GM18873 (cell line): ENCODE data around the gene HOXD10.

Source experiments
- ATAC-seq: cut with Tn5 transposase; IDR thresholded peaks from one replicate; pipeline ENCODE4 v1.9.1; 2021; ENCODE audit warnings: mild to moderate bottlenecking, moderate library complexity, moderate number of reproducible peaks; ENCODE audit not compliant: unreplicated experiment, low FRiP score

HOXD10 gene

DNA sequence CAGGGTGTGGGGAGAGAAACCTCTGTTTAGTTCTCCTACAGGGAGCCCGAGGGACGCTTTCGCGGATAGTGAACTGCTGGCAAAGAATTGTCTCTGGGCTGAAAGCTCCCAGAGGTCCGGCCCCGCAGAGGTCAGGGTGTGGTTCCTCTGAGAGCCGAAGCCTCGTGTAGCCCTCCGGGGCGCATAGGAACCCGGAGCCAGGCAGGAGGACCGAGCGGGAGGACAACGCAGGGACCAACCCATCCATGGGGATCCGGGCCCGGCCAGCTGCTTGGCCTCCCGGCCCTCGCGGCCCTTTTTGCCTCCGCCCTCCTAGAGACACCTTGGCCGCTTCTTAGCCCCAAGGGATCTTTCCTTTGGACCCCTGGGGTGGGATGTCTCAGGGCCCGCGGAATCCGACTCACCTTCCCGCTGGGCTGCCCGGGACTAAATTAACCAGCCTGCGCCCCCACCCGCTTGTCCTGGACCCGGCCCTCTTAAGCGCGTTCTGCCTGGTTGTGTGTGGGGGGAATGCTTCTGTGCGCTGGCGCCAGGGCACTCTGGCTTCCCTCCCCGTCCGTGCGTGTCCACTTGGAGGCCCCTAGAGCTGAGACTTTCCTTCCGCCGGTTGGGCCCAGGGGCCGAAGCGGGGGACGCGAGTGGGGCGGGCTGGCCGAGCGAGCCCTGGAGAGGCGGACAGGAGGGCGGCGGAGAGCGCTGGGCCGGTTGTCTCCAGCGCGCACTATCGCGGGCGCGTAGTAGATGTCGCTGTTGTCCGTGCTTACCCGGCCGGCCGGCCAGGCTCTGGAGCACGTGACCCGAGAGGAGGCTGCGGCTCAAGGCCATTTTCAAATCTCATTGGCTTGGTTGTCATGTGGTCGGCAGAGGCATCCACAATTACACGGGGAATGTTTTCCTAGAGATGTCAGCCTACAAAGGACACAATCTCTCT lies at the start of gene HOXD10:
TSS of gene HOXD10 (plus strand) at position 896 of the 931 bp plus-strand sequence. CDS start 56 bp downstream, outside the sequence.
- no peak for ATAC-seq

DNA sequence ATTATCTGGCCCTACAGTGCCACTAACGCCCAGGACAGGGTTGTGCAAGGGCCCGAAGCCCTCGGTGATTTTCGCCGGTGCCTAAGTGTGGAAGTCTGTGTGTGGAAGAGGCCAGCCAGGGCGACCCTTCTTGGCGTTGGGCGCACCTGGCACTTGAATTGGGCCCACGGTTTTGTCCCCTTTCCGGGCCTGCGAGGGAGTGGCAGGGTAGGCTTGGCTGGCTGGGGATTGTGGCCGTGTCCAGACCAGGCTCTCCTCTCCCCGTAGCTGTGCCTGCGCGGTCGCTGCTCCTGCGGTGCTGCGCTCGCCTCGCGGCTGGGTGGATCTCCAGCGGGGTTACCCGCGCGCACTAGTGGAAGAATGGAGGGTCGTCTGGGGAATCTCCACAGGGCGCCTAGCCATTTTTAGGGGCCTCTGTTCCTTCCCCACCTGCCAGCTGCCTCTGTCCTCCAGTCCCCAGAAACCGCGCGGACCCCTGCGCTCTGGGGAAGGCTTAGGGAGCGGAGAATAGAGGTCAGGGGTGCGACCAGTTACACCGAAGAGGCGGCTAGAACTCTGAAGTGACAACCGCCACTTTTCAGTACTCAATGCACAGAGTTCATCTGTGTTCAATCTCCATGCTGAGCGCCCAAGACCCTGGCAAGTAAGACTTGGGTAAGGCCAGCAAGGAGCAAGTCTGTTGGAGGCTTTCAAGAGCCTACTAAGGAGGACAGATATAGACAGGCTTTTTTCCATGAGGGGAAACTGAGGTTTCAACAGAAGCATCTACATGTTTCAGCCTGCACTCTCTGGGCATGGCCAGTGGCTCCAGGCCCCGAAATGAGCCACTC lies 48.8 kb upstream of the HOXD10 start:
- ATAC-seq, result no peak

DNA sequence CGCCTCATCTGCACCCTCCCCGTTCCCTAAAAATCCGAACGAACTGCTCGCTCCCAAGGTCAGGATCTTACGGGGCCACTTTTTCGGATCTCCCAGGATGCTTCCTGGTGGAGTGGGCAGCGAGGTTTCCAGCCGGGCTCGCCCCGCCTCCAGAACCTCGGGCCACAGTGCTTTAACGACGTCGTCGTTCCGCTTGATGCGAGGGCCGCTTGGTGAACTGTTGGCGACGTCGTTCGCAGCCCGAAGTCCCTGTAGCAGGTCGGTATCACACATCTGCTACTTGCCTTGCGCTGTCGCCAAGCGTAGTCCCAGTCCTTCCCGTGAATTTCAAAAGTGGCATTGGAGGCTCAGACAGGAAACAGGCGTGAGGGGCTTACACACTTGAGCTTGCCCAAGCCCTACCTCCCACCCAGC lies 48.2 kb upstream of the HOXD10 start:
- ATAC-seq, result no peak

DNA sequence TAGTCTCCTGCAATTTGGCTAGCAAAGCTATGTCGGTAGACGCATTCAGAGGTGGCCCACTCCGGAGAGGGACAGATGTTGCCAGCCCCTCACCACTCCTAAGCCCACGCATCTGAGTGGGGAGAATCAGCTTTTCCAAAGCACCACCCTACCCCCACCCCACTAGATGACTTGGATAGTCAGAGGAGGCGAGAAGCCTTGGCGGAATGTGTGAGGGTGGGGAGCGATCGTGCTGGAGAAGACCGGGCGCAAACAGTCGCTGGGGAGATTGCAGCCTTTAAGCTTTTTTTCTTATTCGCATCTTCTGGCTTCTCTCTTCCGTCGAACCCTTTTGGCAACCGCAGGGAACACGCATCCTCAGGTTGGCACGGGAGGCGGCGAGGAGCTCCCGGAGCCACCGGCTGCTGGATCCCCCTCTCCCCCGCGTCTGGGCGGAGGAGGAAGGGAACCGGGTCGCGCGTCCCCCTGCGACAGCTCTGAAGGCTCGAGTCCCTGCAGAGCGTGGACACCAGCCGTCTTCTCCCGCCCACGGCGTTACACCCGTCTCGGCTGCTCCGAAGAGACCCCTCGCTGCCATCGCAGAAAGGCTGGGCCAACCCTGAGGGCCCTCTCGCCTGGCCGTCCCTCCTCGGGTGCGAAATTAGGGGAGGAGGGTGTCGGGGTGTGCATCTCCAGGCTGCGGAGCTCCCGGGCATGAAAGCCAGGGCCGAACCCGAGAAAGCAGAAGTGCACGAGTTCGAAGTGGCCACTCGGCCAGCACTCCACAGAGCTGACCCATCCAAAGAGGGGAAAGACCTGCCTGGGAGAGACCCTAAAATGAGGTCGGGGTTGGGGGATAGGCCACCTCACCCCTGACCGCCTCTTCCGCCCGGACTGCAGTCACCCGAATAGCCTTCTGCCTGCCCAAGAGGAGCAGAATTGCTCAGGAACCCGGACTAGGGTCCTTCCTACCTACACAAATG lies 45.0 kb upstream of the HOXD10 start:
- no peak for ATAC-seq

DNA sequence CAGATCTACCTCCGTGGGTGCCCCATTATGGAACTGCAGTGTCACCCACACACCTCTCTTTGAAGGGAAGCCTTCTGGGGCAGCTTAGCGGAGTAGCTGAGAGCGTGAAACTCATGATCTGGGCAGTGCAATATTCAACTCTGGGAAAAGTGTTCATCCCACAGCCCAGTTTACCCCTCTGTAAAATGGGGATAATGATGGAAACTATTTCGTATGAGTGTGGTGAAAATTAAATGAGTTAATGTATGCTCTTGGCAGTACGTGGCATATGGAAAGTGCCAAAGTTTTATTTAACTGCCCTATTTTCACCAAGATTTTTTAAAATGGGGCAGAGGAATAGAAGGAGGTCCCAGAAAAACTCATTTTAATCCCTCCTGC lies 44.3 kb upstream of the HOXD10 start:
- no peak for ATAC-seq

DNA sequence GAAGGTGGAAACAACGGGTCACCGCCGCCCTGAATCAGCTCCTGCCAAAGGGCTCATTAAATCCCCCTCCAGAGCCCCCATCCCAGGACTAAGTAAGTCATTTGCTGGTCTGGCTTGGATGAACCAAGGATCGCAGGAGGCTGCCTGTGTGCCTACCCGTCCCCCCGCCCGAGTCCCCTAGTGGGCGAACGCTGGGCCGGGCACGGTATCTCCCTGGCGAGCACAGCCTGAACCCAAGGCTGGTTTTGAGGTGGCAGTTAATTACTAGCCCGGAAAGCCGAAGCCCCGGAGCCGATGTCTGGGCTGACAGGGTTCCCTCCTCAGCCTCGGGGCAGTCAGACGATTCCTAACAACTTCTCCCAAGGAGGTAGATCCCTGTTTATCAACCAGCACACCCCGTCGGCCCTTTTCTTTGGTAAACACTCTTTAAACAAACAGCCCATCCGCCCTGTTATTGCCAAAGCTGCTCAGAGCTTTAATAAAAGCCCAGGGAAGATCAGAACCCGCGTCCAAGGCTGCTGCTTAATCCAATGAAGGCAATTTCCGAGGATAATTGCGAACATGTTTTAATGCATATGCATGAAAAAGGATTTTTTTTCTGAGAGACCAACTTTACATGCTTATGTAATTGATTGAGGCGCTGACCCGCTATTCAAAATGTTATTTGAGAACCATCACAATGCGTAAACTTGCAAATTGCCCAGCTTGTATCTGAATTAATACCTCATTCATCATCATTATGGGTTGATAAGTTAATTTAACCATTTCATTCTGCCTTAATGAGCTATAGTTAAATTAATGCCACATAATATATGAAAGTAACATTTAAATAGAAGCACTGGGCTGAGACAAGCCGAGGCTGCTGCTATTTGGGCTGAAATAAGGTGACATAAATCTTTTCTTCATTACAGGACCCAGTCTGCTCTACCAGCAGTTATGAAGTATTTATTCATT lies 43.4 kb upstream of the HOXD10 start:
- no peak for ATAC-seq

DNA sequence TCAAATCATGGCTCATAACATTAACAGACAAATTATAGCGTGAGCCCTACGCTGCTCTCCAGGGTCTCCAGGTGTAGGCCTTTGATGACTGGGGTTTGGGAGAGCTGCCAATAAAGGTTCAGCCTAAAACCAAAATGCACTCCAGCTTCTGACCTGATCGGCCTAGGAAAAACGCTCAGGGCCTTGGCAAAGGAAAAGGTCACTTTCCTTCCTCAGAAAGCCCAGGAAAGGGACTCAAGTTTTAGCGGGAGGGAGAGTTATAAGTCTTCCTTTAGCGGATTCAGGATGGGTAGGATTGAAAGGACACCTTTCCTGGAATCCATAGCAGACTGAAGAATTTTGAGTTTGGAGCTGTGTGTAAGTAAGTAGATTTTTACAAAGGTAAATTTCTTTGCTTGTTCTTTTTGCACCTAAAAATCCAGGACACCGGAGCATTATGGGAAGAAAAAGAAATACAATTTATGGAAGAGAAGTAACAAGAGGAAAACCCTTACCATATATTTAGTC lies 41.6 kb upstream of the HOXD10 start:
- ATAC-seq, result no peak

DNA sequence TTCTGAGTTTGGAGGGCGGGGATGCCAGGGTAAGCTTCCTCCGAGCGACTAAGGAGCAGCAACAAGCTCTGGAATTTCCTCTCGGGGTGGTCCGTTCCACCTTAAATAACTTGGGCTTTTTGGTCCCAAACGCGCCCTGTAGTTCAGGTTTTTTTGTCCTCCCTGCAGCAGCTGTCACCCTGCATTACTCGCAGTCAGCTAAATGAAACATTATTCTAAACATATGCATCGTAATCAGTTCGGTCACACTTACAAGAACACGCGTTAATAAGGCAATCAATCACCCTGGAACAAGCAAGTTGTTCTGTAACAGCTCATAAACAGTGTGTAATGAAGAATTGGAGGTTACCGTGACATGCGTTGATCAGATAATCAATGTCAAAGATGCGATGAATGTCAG lies 41.1 kb upstream of the HOXD10 start:
- no peak for ATAC-seq

DNA sequence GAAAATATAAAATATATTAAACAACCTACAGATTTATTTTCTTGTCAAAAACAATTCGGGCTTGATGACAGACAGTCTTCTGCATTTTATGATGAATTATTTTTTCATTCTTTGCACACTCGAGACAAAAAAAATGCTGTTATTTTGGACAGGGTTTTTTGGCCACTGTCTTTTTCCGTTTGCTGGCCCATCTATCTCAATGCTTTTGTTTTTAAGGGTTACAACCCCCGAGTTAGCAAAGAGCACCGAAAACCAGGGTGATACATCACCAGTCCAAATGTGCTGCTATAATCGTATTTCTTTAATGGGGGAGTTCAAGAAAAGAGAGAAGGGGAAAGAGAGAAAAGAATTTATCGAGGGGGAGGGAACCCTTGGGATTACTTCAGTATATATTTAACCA lies 40.5 kb upstream of the HOXD10 start:
- no peak for ATAC-seq

DNA sequence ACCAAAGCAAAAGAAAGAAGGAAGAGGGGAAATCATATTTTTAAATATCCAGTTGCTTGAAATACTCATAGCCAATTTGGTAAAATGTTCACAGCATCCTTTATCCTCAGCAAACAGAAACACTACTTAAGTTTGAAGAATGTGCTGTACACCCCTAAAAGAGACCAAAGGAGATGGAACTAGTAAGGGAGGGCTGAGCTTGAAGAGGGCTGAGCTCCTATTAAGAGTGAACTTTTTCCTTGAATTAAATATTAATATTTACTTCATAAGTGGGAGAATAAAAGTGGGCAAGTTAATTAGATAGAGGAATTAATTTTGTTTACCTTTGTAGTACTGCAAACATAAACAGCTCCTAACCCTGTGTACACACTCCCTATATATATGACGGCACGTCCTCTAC lies 39.8 kb upstream of the HOXD10 start:
- ATAC-seq, result no peak

DNA sequence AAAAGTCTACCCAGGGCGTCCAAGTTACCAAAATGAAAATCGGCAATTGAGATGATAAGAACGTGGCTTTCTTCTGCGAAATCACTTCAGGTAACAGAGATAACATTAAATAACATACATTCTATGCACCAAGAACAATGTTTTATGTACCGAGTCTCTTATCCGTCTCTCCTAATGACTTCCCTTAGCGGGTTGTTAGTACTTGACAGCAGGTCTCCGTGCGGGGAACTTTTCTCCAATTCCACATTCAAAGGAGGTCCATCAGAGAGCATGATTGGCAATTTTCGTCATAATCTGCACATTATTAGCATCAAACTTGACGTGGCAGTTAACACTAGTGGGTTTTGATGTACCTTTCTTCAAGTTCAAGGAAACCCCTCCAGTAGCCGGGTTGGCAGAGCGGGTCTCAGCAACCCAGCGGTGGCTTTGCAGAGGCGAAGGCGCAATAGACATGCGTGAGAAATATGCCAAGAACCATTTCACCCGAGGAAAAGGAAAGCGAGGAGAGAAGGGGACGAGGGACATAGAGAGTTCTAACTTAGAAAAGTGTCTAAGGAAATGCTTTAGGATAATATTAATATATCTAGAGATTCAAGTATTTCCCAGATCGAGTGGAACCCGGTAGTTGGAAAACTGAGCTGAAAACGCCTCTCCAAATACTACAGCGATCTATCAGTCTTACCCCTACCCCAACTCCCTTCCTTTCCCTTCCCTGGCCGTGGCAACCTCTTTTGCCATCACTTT lies 37.9 kb upstream of the HOXD10 start:
- ATAC-seq, result no peak

DNA sequence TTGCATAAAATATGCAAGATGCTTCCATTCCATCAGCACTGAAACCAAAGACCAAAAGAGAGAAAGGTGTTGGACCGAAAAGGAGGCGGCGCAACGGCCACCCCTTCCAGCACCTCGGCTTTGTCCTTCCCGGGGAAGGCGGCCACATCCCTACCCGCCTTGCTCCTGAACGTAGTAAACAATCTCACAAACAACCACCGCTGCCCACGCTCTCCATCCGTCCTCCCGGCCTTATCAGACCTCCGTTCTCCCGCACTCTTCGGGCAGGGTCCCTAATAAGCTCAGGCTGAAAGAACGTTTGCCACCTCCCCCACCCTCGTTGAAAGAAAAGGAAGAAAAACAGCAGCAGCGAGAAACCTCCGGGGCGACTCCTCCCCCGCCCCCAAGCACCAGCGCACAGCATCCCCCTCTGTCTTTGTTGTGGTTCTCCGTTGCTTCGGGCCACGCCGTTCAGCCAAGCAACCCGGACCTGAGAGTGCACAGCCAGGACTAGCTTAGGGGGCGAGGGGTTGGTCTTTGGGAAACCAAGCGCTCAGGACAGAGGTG lies 37.2 kb upstream of the HOXD10 start:
- no peak for ATAC-seq

DNA sequence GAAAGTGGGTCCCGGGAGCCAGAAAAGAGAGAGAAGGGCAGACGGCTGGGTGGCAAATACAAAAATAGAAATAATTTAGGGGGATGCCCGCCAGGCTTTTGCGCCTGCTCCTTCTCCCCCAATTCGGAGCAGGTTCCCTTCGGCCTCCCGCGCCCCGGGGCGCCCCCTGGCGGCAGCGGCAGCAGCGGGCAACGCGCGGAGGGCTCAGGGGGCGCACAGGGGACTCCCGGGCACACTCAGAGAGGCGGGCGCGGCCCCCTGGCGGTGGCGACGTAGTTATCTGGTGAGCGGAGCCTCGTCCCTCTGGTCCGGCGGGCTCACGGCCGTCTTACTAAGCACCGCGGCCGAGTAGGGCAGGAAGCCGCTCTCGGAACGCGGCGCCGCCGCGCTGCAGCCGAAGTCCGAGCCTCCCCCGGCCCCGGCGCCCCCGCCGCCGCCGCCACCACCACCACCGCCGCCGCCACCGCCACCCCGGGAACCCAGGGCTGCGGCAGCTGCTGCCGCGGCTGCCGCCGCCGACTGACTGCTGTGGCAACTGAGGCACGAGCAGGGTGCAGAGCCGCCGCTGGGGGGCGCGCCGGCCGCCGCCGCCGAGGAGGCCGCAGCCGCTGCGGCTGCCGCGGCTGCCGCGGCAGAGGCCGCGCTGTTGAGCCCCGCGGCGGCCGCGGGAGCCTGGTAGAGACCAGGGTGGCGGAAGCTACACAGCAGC lies 36.6 kb upstream of the HOXD10 start:
- no peak for ATAC-seq

DNA sequence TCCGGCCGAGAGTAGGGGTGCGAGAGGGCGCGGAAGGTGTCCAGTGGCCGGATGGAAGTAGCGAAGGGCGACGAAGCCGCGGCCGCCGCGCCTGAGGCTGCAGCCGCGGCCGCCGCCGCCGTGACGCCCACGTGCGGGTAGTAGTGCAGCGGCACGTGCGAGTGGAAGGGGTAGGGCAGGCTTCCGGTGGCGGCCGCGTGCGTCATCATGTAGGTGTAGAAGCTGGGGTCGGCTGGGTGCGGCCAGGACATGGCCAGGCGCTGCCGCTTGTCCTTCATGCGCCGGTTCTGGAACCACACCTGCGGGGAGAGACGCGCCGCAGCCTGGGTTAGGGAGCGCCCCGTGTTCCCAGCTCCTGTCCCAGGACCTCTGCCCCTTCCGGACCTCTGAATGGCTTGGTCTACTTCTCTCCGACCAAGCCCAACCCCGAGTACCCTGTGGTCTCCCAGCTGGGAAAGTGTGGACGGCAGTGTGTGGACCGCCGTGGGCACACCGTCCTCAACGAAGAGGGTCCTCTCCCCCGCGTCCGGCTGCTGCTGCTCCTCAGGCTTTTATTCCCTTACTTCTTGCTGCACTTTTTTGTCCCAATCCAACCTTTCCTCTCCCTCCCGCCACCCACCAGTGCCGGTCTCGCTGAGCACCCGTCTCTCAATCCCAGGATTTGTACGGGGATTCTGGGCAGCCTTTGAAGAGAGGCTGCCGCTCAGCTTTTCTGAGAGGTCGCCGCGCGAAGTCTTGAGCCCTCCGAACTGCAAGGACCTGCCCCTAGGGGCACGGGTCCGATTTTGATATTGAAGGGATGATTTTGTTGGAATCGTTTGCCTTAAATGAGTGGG lies 35.8 kb upstream of the HOXD10 start:
- ATAC-seq, result no peak

DNA sequence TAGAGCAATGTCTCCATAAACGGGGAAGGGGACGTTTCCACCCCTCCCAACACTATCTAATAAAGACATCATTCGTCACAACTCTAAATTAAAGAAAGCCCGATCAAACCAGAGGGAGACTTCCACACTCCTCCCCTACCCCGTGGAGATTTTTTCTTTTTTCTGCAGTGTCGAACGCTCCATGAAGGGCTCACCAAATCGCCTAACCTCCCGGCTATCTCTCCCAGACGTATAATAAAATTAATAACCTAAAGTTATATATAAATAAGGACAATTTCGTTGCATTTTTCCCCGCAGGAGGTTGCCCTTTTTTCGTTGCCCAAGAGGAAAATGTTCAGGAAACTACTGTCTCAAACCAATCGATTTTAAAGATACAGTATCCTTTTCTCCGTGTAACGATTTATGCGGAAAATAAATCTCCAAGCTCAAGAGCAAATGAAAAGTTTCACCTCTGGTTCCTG lies 35.2 kb upstream of the HOXD10 start:
- ATAC-seq, result no peak

DNA sequence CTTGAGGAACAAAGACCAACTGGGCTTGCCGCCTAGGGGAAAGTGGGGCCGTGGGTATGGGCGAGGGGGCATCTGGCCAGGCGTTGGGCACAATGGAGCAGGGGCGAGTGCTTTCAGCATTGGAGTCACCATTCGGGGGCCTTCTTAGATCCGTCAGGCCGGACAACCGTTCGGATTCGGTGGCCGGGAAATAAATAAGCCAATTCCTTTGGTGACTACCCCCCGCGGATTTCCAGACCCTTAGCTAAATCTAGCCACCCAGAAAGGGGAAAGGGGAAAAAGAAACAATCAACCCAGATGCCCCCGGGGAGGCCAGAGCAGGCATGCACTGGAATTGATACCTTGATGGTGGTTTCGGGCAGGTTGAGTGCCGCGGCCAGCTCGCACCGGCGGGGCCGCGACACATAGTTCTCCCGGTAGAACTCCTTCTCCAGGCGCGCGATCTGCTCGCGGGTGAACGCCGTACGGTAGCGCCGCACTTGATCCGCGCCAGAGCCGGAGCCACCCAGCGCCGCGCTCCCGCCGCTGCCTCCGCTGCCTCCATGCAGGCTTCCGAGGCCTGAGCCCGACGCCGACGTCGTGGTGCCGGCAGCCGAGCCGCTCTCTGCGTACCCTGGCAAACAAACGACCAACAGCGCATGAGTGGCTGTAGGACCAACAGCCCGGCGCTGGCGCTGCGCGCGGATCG lies 34.6 kb upstream of the HOXD10 start:
- ATAC-seq, result no peak
